Peyer's patch (tissue), 4 donors: ENCODE data around the gene KDM4C. TPM values are rescaled to one million over a fixed set of nuclear protein-coding genes. Genes with fewer than 3 reads are reported as not detected.

Experiments used
- DNase-seq, 3 donors: peaks; one replicate each; pipeline ENCODE4 v3.0.0-alpha.2; 2017 to 2019
- H3K27ac ChIP-seq, 4 donors: fragments of 200-600 bp; sonication (generic); one replicate each; pipeline ENCODE4 v1.5.1; 2016 to 2019
- H3K27me3 ChIP-seq, 2 donors: fragments of 200-600 bp; sonication (generic); one replicate each; pipeline ENCODE4 v1.5.1; 2019
- H3K36me3 ChIP-seq, 3 donors: fragments of 200-600 bp; sonication (generic); one replicate each; pipeline ENCODE4 v1.5.1; 2016 to 2019
- H3K4me1 ChIP-seq, 4 donors: fragments of 200-600 bp; sonication (generic); one replicate each; pipeline ENCODE4 v1.5.1; 2016 to 2019
- H3K4me3 ChIP-seq, 4 donors: fragments of 200-600 bp; sonication (generic); 1 replicate in 3 of 4; 2 replicates in 1 of 4; pipeline ENCODE4 v1.5.1; 2016 to 2019; ENCODE audit warnings: mild to moderate bottlenecking in 1 of 4
- H3K9me3 ChIP-seq, 4 donors: fragments of 200-600 bp; sonication (generic); one replicate each; pipeline ENCODE4 v1.5.1; 2016 to 2019; ENCODE audit warnings: mild to moderate bottlenecking in 1 of 4
- POLR2A ChIP-seq, 2 donors: fragments of 450-650 bp; IDR thresholded peaks; one replicate each; pipeline ENCODE4 v1.5.1; 2017; ENCODE audit warnings: antibody characterized with exemption in 2 of 2, mild to moderate bottlenecking in 2 of 2, moderate library complexity in 2 of 2
- total RNA-seq, 4 donors: library from RNA; depleted of rRNA; stranded (reverse); fragments of >200 nt; gene quantifications; one replicate each; pipeline ENCODE4 v1.1.0, GENCODE V29; 2016
- TF ChIP-seq, protein P1 (sequence below), 6 experiments: fragments of 450-650 bp in 4 of 6; fragments of 200-600 bp in 2 of 6; sonication (generic) in 1 of 6; IDR thresholded peaks; one replicate each; pipeline ENCODE4 v1.5.1; 2017 to 2019; ENCODE audit warnings: antibody characterized with exemption in 6 of 6, mild to moderate bottlenecking in 3 of 6, moderate library complexity in 1 of 6

The KDM4C gene
- total RNA-seq, 4 donors from 2014 or later: 90.7 to 125 (median 107) TPM

DNA sequence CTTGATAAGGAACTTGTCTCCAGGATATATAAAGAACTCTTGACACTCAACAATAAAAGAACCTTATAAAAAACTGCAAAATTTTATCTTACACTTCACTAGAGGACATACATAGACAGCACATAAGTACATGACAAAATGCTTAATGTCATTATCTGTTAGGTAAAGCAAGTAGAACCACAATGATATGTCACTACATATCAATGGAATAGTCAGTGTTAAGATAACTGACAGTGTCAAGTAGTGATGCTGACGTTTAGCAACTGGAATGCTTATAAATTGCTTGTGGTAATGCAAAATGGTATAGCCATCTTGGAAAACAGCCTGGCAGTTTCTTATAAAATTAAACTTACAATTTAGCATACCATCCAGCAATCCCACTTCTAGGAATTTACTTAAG is 314.1 kb downstream of the KDM4C start:
- H3K4me1 ChIP-seq: no peaks in the 10 kb centered on the region
- H3K4me3 ChIP-seq: no peak overlapping the region
- TF ChIP-seq, protein P1, sequence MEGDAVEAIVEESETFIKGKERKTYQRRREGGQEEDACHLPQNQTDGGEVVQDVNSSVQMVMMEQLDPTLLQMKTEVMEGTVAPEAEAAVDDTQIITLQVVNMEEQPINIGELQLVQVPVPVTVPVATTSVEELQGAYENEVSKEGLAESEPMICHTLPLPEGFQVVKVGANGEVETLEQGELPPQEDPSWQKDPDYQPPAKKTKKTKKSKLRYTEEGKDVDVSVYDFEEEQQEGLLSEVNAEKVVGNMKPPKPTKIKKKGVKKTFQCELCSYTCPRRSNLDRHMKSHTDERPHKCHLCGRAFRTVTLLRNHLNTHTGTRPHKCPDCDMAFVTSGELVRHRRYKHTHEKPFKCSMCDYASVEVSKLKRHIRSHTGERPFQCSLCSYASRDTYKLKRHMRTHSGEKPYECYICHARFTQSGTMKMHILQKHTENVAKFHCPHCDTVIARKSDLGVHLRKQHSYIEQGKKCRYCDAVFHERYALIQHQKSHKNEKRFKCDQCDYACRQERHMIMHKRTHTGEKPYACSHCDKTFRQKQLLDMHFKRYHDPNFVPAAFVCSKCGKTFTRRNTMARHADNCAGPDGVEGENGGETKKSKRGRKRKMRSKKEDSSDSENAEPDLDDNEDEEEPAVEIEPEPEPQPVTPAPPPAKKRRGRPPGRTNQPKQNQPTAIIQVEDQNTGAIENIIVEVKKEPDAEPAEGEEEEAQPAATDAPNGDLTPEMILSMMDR (IDR thresholded peaks at IDR 0.05): no peak
- no peak for TF ChIP-seq POLR2A (IDR thresholded peaks at IDR 0.05)
- H3K36me3 ChIP-seq: peaks cover 0 to 7% (median 0%) of the 10 kb centered on the region in 3 donors
- H3K27me3 ChIP-seq: no peaks in the 10 kb centered on the region
- H3K9me3 ChIP-seq: no peaks in the 10 kb centered on the region
- DNase-seq: no peak
- no peak overlapping the region for H3K27ac ChIP-seq

DNA sequence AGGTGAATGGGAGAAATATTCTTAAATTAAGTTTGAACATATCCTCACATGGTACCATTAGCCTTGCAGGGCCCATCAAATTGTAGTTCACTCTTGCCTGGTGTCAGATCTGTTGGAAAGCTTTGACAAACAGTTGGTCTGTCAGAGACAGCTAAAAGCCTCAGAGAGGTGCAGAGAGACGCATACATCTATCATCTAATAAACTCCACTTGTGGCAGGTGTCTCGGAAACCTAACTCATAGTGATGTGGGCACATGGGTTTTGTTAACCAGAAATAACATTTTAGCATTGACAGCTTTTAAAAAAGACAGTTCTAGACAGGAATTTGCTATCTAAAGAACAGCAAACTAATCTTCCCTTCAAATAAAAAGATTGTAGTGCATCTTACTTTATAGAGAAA is 315.9 kb downstream of the KDM4C start:
- Histone ChIP-seq H3K27ac (no peak overlapping the region), H3K4me1 (no peaks in the 10 kb centered on the region), H3K27me3 (no peaks in the 10 kb centered on the region), H3K36me3 (peaks cover 0 to 15% (median 0%) of the 10 kb centered on the region in 3 donors), H3K4me3 (no peak overlapping the region), H3K9me3 (no peaks in the 10 kb centered on the region)
- DNase-seq: no peak
- no peak for TF ChIP-seq POLR2A (IDR thresholded peaks at IDR 0.05)
- TF ChIP-seq, protein P1 (IDR thresholded peaks at IDR 0.05): no peak

DNA sequence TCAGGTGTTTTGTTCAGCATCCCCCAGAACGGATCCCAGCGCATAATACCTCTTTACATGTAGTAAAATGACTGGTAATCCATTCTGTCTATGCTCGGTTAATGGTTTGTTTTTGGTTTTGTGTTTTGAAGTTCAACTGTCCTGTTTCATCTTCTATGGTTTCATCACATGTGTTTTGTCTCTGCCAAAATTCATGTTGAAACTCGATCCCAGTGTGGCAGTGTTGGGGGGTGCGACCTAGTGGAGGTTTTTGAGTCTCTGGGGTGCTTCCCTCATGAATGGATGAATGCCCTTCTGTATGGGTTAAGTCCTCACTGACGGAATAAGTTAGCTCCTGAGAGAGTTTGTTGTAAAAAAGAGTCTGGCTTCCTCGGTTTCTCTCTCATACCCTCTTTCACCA is 317.4 kb downstream of the KDM4C start:
- no peaks in the 10 kb centered on the region for H3K9me3 ChIP-seq
- DNase-seq: no peak
- no peaks in the 10 kb centered on the region for H3K27me3 ChIP-seq
- H3K4me3 ChIP-seq: no peak overlapping the region
- peaks cover 0 to 15% (median 0%) of the 10 kb centered on the region in 3 donors for H3K36me3 ChIP-seq
- no peak overlapping the region for H3K27ac ChIP-seq
- TF ChIP-seq, protein P1 (IDR thresholded peaks at IDR 0.05): no peak
- no peak for TF ChIP-seq POLR2A (IDR thresholded peaks at IDR 0.05)
- no peaks in the 10 kb centered on the region for H3K4me1 ChIP-seq

DNA sequence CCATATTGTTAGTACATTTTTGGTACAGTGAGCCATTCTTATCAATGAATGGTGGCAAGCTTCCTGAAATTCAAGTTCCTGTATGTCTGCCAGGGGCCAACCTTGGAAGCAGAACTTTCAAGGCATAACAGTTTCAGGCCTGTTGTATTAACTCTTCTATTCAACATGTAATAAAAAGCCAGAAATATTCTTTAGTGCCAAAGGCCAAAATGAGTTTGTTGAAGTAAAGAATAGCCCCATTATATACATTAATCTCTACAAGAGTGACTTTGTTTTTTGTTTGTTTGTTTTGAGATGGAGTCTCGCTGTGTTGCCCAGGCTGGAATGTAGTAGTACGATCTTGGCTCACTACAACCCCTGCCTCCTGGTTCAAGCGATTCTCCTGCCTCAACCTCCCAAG is 321.3 kb downstream of the KDM4C start:
- no peaks in the 10 kb centered on the region for H3K9me3 ChIP-seq
- TF ChIP-seq POLR2A (IDR thresholded peaks at IDR 0.05): no peak
- TF ChIP-seq, protein P1 (IDR thresholded peaks at IDR 0.05): no peak
- DNase-seq: no peak
- no peaks in the 10 kb centered on the region for H3K27me3 ChIP-seq
- no peak overlapping the region for H3K27ac ChIP-seq
- no peaks in the 10 kb centered on the region for H3K4me1 ChIP-seq
- peaks cover 0 to 15% (median 0%) of the 10 kb centered on the region in 3 donors for H3K36me3 ChIP-seq
- H3K4me3 ChIP-seq: no peak overlapping the region

DNA sequence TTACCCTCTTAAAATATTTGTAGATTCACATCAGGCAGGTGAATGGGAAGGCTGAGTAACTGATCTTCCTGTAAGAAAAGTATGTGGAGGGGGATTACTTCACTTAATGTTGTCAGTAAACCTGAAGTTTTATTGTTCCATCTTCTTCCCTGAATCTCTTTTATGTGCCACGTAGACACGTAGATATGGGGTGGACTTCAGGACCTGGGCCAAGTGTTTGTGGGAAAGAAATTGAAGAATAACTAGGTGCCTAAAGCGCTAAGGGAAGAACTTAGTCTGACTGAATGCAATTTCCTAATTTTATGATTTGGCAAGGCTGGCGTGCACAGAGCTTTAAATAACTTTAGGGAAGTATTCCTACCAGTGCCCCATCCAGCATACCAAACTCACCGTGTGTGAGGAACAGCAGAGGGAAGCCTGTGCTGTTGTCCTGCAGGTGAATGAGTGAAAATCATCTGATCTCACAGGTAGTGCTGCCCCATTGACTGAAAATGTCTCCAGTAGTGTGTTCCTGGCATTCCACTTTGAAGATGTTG is 323.4 kb downstream of the KDM4C start:
- H3K27ac ChIP-seq: no peak overlapping the region
- no peaks in the 10 kb centered on the region for H3K27me3 ChIP-seq

More for the DNA sequence above, 323.4 kb downstream of the KDM4C start:
- DNase-seq: no peak
- no peaks in the 10 kb centered on the region for H3K4me1 ChIP-seq
- H3K9me3 ChIP-seq: no peaks in the 10 kb centered on the region
- H3K36me3 ChIP-seq: peaks cover 0 to 15% (median 0%) of the 10 kb centered on the region in 3 donors
- H3K4me3 ChIP-seq: no peak overlapping the region
- TF ChIP-seq, protein P1 (IDR thresholded peaks at IDR 0.05): no peak
- no peak for TF ChIP-seq POLR2A (IDR thresholded peaks at IDR 0.05)
